NT2/D1 (cell line): ENCODE results near the gene GRK5.

Experiments
- DNase-seq: peaks from one replicate; pipeline ENCODE4 v3.0.0-alpha.2; 2011; ENCODE audit warnings: low read depth, low spot score
- H3K27me3 ChIP-seq: 2 replicates; pipeline ENCODE4 v1.6.0; 2011; ENCODE audit warnings: mild to moderate bottlenecking; ENCODE audit not compliant: insufficient read length, insufficient read depth
- H3K36me3 ChIP-seq: 2 replicates; pipeline ENCODE4 v1.6.1; 2011; ENCODE audit warnings: mild to moderate bottlenecking, low read length, mixed read lengths; ENCODE audit not compliant: insufficient read depth, insufficient read length
- H3K4me1 ChIP-seq: 2 replicates; pipeline ENCODE4 v1.5.1; 2011; ENCODE audit not compliant: insufficient read depth, insufficient read length
- H3K4me3 ChIP-seq: 2 replicates; pipeline ENCODE4 v1.5.1; 2011; ENCODE audit warnings: low read depth; ENCODE audit not compliant: insufficient read length
- H3K9ac ChIP-seq: 2 replicates; pipeline ENCODE4 v1.6.0; 2011; ENCODE audit warnings: low read depth; ENCODE audit not compliant: insufficient read length
- H3K9me3 ChIP-seq: 2 replicates; pipeline ENCODE4 v1.5.1; 2011; ENCODE audit warnings: mild to moderate bottlenecking, low read length; ENCODE audit not compliant: insufficient read depth
- SUZ12 ChIP-seq: IDR thresholded peaks from 2 replicates; pipeline ENCODE4 v1.6.1; 2011; ENCODE audit not compliant: insufficient read length, insufficient read depth; ENCODE audit errors: extremely low read depth
- YY1 ChIP-seq: IDR thresholded peaks from 2 replicates; pipeline ENCODE4 v1.6.1; 2011; ENCODE audit not compliant: insufficient read length, insufficient read depth
- ZNF274 ChIP-seq: IDR thresholded peaks from 2 replicates; pipeline ENCODE4 v1.6.1; 2011; ENCODE audit warnings: mild to moderate bottlenecking, low read depth, low read length

Gene GRK5

GRCh38 chr10:119359025-119359424 lies 151.7 kb downstream of the GRK5 start:
- H3K4me3 ChIP-seq, result no peak overlapping the region
- no peaks in the 10 kb centered on the region for H3K27me3 ChIP-seq
- TF ChIP-seq YY1, result no peak
- no peak for TF ChIP-seq ZNF274
- no peak for TF ChIP-seq SUZ12
- no peak for DNase-seq
- no peaks in the 10 kb centered on the region for H3K36me3 ChIP-seq
- H3K4me1 ChIP-seq, result no peaks in the 10 kb centered on the region
- no peak overlapping the region for H3K9ac ChIP-seq
- H3K9me3 ChIP-seq, result peaks cover 37% of the 10 kb centered on the region

DNA sequence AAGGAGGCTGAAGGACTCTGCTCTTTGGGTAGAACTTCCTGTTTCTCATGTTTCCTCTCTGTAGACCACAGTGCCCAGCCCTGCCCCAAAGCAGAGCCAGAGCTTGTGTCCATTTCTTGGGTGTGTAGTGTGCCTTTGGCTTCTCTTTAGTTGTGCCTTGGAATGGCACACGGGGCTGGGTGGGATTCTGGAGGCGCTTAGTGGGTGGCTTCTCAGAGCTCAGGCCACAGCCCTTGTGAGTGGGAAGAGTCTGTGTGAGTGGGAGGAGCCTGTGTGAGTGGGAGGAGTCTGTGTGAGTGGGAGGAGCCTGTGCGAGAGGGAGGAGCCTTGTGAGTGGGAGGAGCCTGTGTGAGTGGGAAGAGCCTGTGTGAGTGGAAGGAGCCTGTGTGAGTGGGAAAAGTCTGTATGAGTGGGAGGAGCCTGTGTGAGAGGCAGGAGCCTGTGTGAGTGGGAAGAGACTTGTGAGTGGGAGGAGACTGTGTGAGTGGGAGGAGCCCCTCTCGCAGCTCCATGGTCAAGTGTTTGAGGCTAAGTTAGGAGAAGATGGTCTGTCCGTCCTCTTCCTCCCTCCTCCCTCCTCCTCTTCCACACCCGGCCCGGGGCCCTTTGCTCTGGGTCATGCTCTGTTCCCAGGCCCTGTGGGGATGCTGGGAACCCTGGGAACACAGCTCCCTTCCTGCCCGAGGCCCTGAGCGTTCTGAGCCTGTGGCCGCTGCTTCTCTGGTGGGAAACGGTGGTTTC lies 153.0 kb downstream of the GRK5 start:
- no peak for DNase-seq
- no peak overlapping the region for H3K9ac ChIP-seq
- TF ChIP-seq ZNF274 (no peak), SUZ12 (no peak), YY1 (no peak)
- no peaks in the 10 kb centered on the region for H3K36me3 ChIP-seq
- no peaks in the 10 kb centered on the region for H3K4me1 ChIP-seq
- no peaks in the 10 kb centered on the region for H3K27me3 ChIP-seq
- peaks cover 28% of the 10 kb centered on the region for H3K9me3 ChIP-seq
- no peak overlapping the region for H3K4me3 ChIP-seq

DNA sequence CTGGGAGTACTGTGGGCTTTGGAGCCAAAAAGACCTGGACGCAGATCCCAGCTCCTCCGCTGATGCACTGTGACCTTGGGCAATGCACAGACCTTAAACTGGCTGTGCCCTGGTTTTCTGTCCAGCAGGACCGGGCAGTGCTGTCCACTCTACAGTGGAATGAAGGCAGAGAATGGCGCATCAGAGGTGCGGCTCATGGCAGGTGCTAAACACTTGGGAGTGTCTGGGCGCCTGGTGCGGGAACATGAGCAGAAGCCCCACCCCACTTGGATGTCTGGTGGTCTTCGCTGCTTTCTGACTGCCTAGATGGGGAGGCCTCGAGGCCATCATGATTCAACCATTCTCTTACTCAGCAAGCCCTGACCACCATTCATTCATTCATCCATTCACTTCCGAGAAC lies 153.7 kb downstream of the GRK5 start:
- H3K9ac ChIP-seq, result no peak overlapping the region
- no peak overlapping the region for H3K4me3 ChIP-seq
- DNase-seq, result no peak
- no peaks in the 10 kb centered on the region for H3K4me1 ChIP-seq
- H3K27me3 ChIP-seq, result no peaks in the 10 kb centered on the region
- no peaks in the 10 kb centered on the region for H3K36me3 ChIP-seq
- H3K9me3 ChIP-seq, result peaks cover 21% of the 10 kb centered on the region
- TF ChIP-seq ZNF274, result no peak
- TF ChIP-seq YY1, result no peak
- no peak for TF ChIP-seq SUZ12

DNA sequence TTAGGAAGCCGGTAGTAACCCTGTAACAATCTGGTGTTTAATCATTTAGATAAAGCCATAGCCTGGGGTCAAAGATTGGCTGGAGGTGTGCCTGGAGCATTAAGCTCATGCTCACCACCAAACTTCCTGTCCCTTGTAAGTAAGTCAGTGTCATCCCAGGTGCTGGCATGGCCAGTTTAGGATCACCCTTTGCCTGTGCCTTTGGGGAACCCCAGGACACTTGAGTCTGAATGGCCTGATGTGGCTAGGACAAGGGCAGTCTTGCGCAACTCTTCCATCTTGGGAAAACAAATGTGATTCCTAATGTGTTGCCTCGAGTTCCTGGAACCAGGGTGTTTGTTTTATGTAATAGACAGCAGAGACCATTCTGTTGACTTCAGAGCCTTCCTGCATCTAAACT lies 154.8 kb downstream of the GRK5 start:
- no peak overlapping the region for H3K4me3 ChIP-seq
- no peaks in the 10 kb centered on the region for H3K36me3 ChIP-seq
- peaks cover 10% of the 10 kb centered on the region; the same call in 1 of the 2 replicates for H3K9me3 ChIP-seq
- TF ChIP-seq YY1, result no peak
- TF ChIP-seq SUZ12, result no peak
- TF ChIP-seq ZNF274, result no peak
- DNase-seq, result no peak
- H3K9ac ChIP-seq, result no peak overlapping the region
- no peaks in the 10 kb centered on the region for H3K27me3 ChIP-seq
- H3K4me1 ChIP-seq, result no peaks in the 10 kb centered on the region

DNA sequence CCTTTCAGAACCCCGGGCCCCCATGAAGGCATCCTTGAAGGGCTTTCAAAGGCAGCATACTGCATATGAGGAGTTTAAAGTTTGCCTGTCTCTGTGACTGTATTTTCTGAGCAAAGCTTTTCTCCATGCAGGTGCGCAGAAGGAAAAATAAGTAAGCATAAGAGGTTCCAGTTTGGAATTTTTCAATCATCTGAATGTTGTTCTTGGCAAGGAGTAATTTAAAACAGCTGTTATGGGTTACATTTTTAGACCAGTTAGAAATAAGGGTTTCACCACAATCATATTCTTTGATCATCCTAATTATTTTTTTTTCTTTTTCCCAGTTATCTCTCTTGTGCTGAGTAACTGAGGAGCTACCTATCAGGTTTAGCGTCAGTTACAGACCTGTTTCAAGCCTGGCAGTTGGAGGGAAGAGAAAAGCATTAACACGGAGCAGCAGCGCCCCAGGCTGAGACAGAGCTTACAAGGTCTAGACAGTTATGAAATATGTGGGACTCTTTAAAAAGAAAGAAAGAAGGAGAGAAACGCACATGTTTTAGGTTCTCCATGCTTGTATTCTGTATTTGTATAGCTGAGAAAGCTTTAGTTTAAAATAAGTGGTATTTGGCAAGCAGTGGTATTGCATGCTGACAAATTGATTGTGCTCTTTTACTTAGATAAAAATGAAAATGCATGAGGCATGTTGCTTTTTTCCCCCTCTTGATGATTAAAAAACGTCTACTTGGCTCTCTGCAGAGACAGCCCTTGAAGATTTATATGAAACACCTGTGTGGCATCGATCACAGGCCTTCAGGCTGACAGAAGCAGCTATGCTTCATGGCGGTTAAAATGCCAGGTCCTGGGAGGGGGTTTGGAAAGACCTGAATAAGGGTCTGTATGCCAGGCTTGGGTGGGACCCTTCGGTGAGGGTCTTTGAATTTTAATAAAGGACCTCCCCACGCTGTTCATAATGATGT lies 157.6 kb downstream of the GRK5 start:
- no peak for TF ChIP-seq YY1
- no peak for TF ChIP-seq ZNF274
- TF ChIP-seq SUZ12, result no peak
- Histone ChIP-seq H3K9ac (no peak overlapping the region), H3K27me3 (no peaks in the 10 kb centered on the region), H3K36me3 (no peaks in the 10 kb centered on the region), H3K9me3 (peaks cover 6% of the 10 kb centered on the region; the same call in 1 of the 2 replicates), H3K4me3 (no peak overlapping the region), H3K4me1 (no peaks in the 10 kb centered on the region)
- no peak for DNase-seq

DNA sequence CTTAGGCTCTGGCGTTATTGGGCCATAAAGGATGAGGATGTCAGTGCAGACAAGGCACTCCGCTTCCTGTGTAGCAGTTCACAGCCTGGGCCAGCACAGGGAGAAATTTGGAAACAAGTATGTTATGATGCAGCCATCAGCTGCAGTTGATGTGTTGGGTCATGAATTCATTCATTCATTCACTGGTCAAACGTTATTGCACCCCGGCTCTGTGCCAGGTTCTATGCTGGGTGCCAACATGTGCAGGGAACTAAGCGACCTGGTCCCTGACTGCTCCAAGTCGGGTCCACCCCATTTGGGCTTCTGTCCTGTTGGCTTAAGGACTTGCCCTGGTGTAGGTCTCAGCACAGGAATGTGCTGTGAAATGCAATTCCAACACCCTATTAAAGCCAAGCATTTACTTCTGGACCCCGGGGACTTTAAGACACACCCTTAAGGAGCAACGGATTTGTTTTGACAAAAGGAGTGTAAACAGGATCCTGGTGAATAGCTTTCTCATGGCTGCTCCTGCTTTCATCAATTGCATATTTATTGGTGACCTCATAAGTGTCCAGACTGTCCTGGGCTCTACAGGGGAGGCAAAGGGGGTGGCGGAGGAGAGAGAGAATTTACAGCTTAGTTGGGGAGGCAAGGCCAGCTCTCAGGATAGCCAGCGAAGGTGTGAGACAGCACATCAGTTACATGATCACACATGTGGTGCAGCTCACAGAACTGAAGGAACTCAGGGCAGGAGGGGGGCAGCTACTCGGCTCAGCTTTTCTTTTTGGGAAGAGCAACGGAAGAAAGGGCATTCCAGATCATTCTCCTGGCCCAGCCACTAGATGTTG lies 158.6 kb downstream of the GRK5 start:
- DNase-seq, result no peak
- no peaks in the 10 kb centered on the region for H3K9me3 ChIP-seq
- no peaks in the 10 kb centered on the region for H3K36me3 ChIP-seq
- no peak overlapping the region for H3K9ac ChIP-seq
- H3K27me3 ChIP-seq, result no peaks in the 10 kb centered on the region
- H3K4me3 ChIP-seq, result no peak overlapping the region
- TF ChIP-seq SUZ12 (no peak), ZNF274 (no peak), YY1 (no peak)
- H3K4me1 ChIP-seq, result no peaks in the 10 kb centered on the region
